ENCODE data around the gene FBF1. TPM values are rescaled to one million over a fixed set of nuclear protein-coding genes. Genes with fewer than 3 reads are reported as not detected.
"Not testable (repeated sequence)": the region's sequence is repeated elsewhere in the genome, so short reads cannot be mapped to it uniquely, and the experiment has no call there.

The FBF1 gene
- polyA plus RNA-seq, 3 donors, result 6.6 to 8.3 (median 7.0) TPM

GRCh38 chr17:75876938-75877751 is 63.7 kb downstream of the FBF1 start:
- DNase-seq (ENCODE audit: low read depth in 3 of 3, low spot score in 2 of 3), result no peak

- DNase-seq (ENCODE audit: low read depth in 3 of 3, low spot score in 2 of 3), result no peak
Observed at GRCh38 chr17:75876190-75876937, 64.5 kb downstream of the FBF1 start.

GRCh38 chr17:75875940-75876189 is 65.0 kb downstream of the FBF1 start:
- no peak for DNase-seq (ENCODE audit: low read depth in 3 of 3, low spot score in 2 of 3)

- no peak for DNase-seq (ENCODE audit: low read depth in 3 of 3, low spot score in 2 of 3)
Observed at GRCh38 chr17:75875182-75875939, 65.5 kb downstream of the FBF1 start.

GRCh38 chr17:75874323-75875181 is 66.3 kb downstream of the FBF1 start:
- DNase-seq (ENCODE audit: low read depth in 3 of 3, low spot score in 2 of 3), result no peak

GRCh38 chr17:75873587-75874322 is 67.1 kb downstream of the FBF1 start:
- DNase-seq (ENCODE audit: low read depth in 3 of 3, low spot score in 2 of 3), result no peak

- no peak for DNase-seq (ENCODE audit: low read depth in 3 of 3, low spot score in 2 of 3)
Observed at GRCh38 chr17:75872434-75873351, 68.1 kb downstream of the FBF1 start.

- not testable (repeated sequence) for DNase-seq (ENCODE audit: low read depth in 3 of 3, low spot score in 2 of 3)
Observed at GRCh38 chr17:75870228-75870627, 70.6 kb downstream of the FBF1 start.

- DNase-seq (ENCODE audit: low read depth in 3 of 3, low spot score in 2 of 3), result no peak
Observed at GRCh38 chr17:75869282-75870141, 71.3 kb downstream of the FBF1 start.

- DNase-seq (ENCODE audit: low read depth in 3 of 3, low spot score in 2 of 3), result not testable (repeated sequence)
Observed at GRCh38 chr17:75868730-75869281, 72.0 kb downstream of the FBF1 start.

GRCh38 chr17:75865404-75866188 is 75.2 kb downstream of the FBF1 start:
- DNase-seq (ENCODE audit: low read depth in 3 of 3, low spot score in 2 of 3), result not testable (repeated sequence)

- not testable (repeated sequence) for DNase-seq (ENCODE audit: low read depth in 3 of 3, low spot score in 2 of 3)
Observed at GRCh38 chr17:75864887-75865286, 76.0 kb downstream of the FBF1 start.

- peak in 1 of 3 donors; percentile 80 for DNase-seq (ENCODE audit: low read depth in 3 of 3, low spot score in 2 of 3)
Observed at GRCh38 chr17:75864448-75864871, 76.4 kb downstream of the FBF1 start.

- DNase-seq (ENCODE audit: low read depth in 3 of 3, low spot score in 2 of 3), result no peak
Observed at GRCh38 chr17:75861927-75862317, 78.9 kb downstream of the FBF1 start.

All from right renal cortex interstitium (tissue), 3 donors.